ENCODE measurements around the gene SHISA9.

SHISA9 gene

GRCh38 chr16:12891836-12892235 is 9.6 kb upstream of the SHISA9 start:
- no peak for DNase-seq (ENCODE audit: low read depth)
- TF ChIP-seq CTCF (IDR thresholded peaks at IDR 0.05; ENCODE audit: low read depth, low read length), result no peak
- TF ChIP-seq MAX (IDR thresholded peaks at IDR 0.05; ENCODE audit: low read depth, low read length), result no peak
- TF ChIP-seq MYC (IDR thresholded peaks at IDR 0.05; ENCODE audit: low read depth, low read length), result no peak
- no peak for TF ChIP-seq POLR2A (IDR thresholded peaks at IDR 0.05; ENCODE audit: extremely low read depth, insufficient read length)
- H3K4me3 ChIP-seq (ENCODE audit: low read depth, low read length), result no peak overlapping the region

GRCh38 chr16:12893050-12893750 is 8.2 kb upstream of the SHISA9 start:
- no peak overlapping the region for H3K4me3 ChIP-seq (ENCODE audit: low read depth, low read length)
- TF ChIP-seq CTCF (IDR thresholded peaks at IDR 0.05; ENCODE audit: low read depth, low read length), result no peak
- TF ChIP-seq MAX (IDR thresholded peaks at IDR 0.05; ENCODE audit: low read depth, low read length), result no peak
- no peak for TF ChIP-seq MYC (IDR thresholded peaks at IDR 0.05; ENCODE audit: low read depth, low read length)
- TF ChIP-seq POLR2A (IDR thresholded peaks at IDR 0.05; ENCODE audit: extremely low read depth, insufficient read length), result no peak
- DNase-seq (ENCODE audit: low read depth), result no peak

GRCh38 chr16:12896562-12896961 is 4.8 kb upstream of the SHISA9 start:
- H3K4me3 ChIP-seq (ENCODE audit: low read depth, low read length), result no peak overlapping the region
- peak; percentile 53 for DNase-seq (ENCODE audit: low read depth)
- TF ChIP-seq MYC (IDR thresholded peaks at IDR 0.05; ENCODE audit: low read depth, low read length) (no peak), MAX (IDR thresholded peaks at IDR 0.05; ENCODE audit: low read depth, low read length) (no peak), CTCF (IDR thresholded peaks at IDR 0.05; ENCODE audit: low read depth, low read length) (peak; percentile 62), POLR2A (IDR thresholded peaks at IDR 0.05; ENCODE audit: extremely low read depth, insufficient read length) (no peak)

GRCh38 chr16:12898551-12898950 is 2.8 kb upstream of the SHISA9 start:
- peak; percentile 1 for TF ChIP-seq CTCF (IDR thresholded peaks at IDR 0.05; ENCODE audit: low read depth, low read length)
- TF ChIP-seq MYC (IDR thresholded peaks at IDR 0.05; ENCODE audit: low read depth, low read length), result no peak
- no peak overlapping the region for H3K4me3 ChIP-seq (ENCODE audit: low read depth, low read length)
- no peak for DNase-seq (ENCODE audit: low read depth)

GRCh38 chr16:12899529-12900143 is 1.8 kb upstream of the SHISA9 start:
- DNase-seq (ENCODE audit: low read depth), result no peak
- no peak overlapping the region for H3K4me3 ChIP-seq (ENCODE audit: low read depth, low read length)
- TF ChIP-seq POLR2A (IDR thresholded peaks at IDR 0.05; ENCODE audit: extremely low read depth, insufficient read length) (no peak), MAX (IDR thresholded peaks at IDR 0.05; ENCODE audit: low read depth, low read length) (no peak), CTCF (IDR thresholded peaks at IDR 0.05; ENCODE audit: low read depth, low read length) (no peak), MYC (IDR thresholded peaks at IDR 0.05; ENCODE audit: low read depth, low read length) (no peak)

Data from NB4 (cell line).